Sigmoid colon (tissue), 4 donors: Measurements from ENCODE around the gene METRN.

ENCODE experiments used
- CTCF ChIP-seq, 4 experiments: fragments of 450-650 bp in 3 of 4; fragments of 200-600 bp in 1 of 4; IDR thresholded peaks; one replicate each; pipeline ENCODE4 v1.5.1; 2016 to 2019; ENCODE audit warnings: antibody characterized with exemption in 4 of 4, mild to moderate bottlenecking in 3 of 4, moderate library complexity in 2 of 4
- EP300 ChIP-seq, 4 donors: sonication (generic); formaldehyde crosslinking; IDR thresholded peaks; one replicate each; pipeline ENCODE4 v1.6.1; 2017; ENCODE audit warnings: antibody characterized with exemption in 4 of 4
- POLR2A ChIP-seq, 2 donors: fragments of 450-650 bp; IDR thresholded peaks; one replicate each; pipeline ENCODE4 v1.6.1; 2016; ENCODE audit warnings: antibody characterized with exemption in 2 of 2, mild to moderate bottlenecking in 2 of 2, moderate library complexity in 2 of 2
- POLR2AphosphoS5 ChIP-seq, 4 donors: sonication (generic); formaldehyde crosslinking; IDR thresholded peaks; one replicate each; pipeline ENCODE4 v1.6.1; 2017; ENCODE audit warnings: antibody characterized with exemption in 4 of 4

- TF ChIP-seq CTCF (IDR thresholded peaks at IDR 0.05) = no peak
- TF ChIP-seq POLR2AphosphoS5 (IDR thresholded peaks at IDR 0.05) = no peak
- no peak for TF ChIP-seq EP300 (IDR thresholded peaks at IDR 0.05)
- no peak for TF ChIP-seq POLR2A (IDR thresholded peaks at IDR 0.05)
Measured at GRCh38 chr16:693364-693763, 21.6 kb upstream of the METRN start.
